NCI-H1417 (cell line): ENCODE results near the gene UGT1A10.
A peak's percentile ranks its signal among the peaks of the same experiment; 100 is the strongest.
"Not testable (repeated sequence)": the region's sequence is repeated elsewhere in the genome, so short reads cannot be mapped to it uniquely, and the experiment has no call there.

Source experiments
- DNase-seq, 3 experiments: peaks; one replicate each; lab custom pipeline; 2025; lab: John Stamatoyannopoulos, UW

The UGT1A10 gene

GRCh38 chr2:233655943-233656342 is 19.7 kb downstream of the UGT1A10 start:
- not testable (repeated sequence) for DNase-seq

GRCh38 chr2:233656443-233656842 is 20.2 kb downstream of the UGT1A10 start:
- DNase-seq: no peak

- no peak for DNase-seq
Measured at GRCh38 chr2:233658610-233659009, 22.4 kb downstream of the UGT1A10 start.

- DNase-seq: no peak
Measured at GRCh38 chr2:233663911-233664310, 27.7 kb downstream of the UGT1A10 start.

GRCh38 chr2:233668605-233669260 is 32.5 kb downstream of the UGT1A10 start:
- DNase-seq: no peak

- no peak for DNase-seq
Measured at GRCh38 chr2:233671290-233672161, 35.3 kb downstream of the UGT1A10 start, which contains the start of gene UGT1A9. Gene UGT1A9 (plus strand): TSS chr2:233671898. CDS start chr2:233671935, 37 bp downstream.

GRCh38 chr2:233672886-233673285 is 36.6 kb downstream of the UGT1A10 start:
- DNase-seq: no peak

- no peak for DNase-seq
Measured at GRCh38 chr2:233673896-233674295, 37.6 kb downstream of the UGT1A10 start.

- no peak for DNase-seq
Measured at GRCh38 chr2:233674314-233674713, 38.1 kb downstream of the UGT1A10 start.

GRCh38 chr2:233674995-233675394 is 38.7 kb downstream of the UGT1A10 start:
- peak in 1 of 3 experiments; percentile 37 for DNase-seq

- DNase-seq: no peak
Measured at GRCh38 chr2:233676046-233676445, 39.8 kb downstream of the UGT1A10 start.

- DNase-seq: no peak
Measured at GRCh38 chr2:233679196-233679595, 42.9 kb downstream of the UGT1A10 start.

- no peak for DNase-seq
Measured at GRCh38 chr2:233680361-233681045, 44.3 kb downstream of the UGT1A10 start.

GRCh38 chr2:233681521-233682099 is 45.4 kb downstream of the UGT1A10 start, which contains the start of gene UGT1A7:
Gene UGT1A7 (plus strand): TSS chr2:233681901. CDS start chr2:233681938, 37 bp downstream.
- no peak for DNase-seq

GRCh38 chr2:233684640-233685039 is 48.4 kb downstream of the UGT1A10 start:
- DNase-seq: no peak

- DNase-seq: no peak
Measured at GRCh38 chr2:233686928-233687327, 50.7 kb downstream of the UGT1A10 start.

GRCh38 chr2:233688341-233688740 is 52.1 kb downstream of the UGT1A10 start:
- DNase-seq: no peak

GRCh38 chr2:233689031-233689430 is 52.8 kb downstream of the UGT1A10 start:
- no peak for DNase-seq

GRCh38 chr2:233689501-233689900 is 53.3 kb downstream of the UGT1A10 start:
- DNase-seq: no peak

- no peak for DNase-seq
Measured at GRCh38 chr2:233690444-233690843, 54.2 kb downstream of the UGT1A10 start.

- DNase-seq: no peak
Measured at GRCh38 chr2:233691443-233692433, 55.5 kb downstream of the UGT1A10 start.
